VCaP (cell line): Measurements from ENCODE around the gene TMEM169.

Experiments used
- H3K27ac ChIP-seq: fragments of 450-650 bp; 2 replicates; pipeline ENCODE4 v1.5.1; 2017
- CTCF ChIP-seq: fragments of 450-650 bp; conservative IDR thresholded peaks from 2 replicates; pipeline ENCODE4 v1.5.1; 2017; ENCODE audit warnings: mild to moderate bottlenecking, moderate library complexity

Gene TMEM169

GRCh38 chr2:216092646-216093045 is 10.9 kb downstream of the TMEM169 start:
- no peak overlapping the region for H3K27ac ChIP-seq
- no peak for TF ChIP-seq CTCF

DNA sequence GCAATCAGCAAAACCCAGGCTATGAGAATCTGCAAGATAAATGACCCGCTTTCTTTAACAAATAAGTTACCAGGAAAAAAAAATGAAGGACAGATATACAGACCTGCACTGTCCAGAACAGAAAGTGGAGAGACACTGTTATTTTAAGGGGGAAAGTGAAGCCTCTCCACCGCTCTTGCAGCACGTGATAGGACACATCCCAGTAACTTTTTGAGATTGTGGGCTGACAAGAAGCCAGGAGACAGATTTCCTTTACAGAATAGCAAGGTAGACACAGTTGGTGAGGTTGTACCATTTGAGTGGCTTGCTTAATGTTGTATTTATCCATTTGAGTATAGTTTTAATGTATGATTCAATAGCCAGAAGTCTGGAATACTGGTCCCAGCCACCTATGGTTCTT is 13.0 kb downstream of the TMEM169 start:
- TF ChIP-seq CTCF: no peak
- H3K27ac ChIP-seq: no peak overlapping the region

DNA sequence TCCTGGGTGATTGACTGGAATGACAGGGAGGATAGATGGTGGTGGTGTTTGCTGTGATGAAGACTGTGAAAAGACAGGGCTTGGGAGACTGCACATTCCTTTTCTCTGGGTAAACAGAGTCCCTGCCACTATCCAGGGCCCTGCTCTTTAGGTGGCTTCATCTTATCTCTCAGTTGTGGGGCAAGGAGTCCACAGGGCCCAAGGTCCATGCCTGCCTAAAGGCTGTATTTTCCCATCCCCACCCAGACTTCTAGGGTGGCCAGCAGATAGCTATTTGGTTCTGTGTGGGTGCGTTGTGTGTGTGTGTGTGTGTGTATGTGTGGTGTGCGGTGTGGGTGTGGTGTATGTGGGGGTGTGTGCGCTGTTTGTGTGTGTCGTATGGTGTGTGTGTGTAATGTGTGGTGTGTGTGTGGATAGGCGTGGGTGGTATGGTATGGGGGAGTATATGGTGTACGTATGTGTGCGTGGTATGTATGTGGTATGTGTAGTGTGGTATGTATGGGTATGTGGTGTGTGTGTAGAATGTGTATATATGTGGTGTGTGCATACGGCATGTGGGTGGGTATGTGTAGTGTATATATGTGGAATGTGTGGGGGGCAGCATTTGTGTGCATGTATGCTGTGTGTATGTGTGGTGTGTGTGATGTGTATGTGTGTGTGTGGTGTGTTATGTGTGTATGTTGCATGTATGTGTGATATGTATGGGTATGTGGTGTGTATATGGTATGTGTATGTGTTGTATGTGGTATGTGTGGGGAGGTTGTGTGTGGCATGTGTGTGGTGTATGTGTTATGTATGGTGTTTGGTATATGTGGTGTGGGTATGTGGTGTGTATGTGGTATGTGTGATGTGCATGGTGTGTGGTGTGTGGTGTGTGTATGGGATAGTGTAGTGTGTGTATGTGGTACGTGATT is 17.0 kb downstream of the TMEM169 start:
- no peak for TF ChIP-seq CTCF
- no peak overlapping the region for H3K27ac ChIP-seq

DNA sequence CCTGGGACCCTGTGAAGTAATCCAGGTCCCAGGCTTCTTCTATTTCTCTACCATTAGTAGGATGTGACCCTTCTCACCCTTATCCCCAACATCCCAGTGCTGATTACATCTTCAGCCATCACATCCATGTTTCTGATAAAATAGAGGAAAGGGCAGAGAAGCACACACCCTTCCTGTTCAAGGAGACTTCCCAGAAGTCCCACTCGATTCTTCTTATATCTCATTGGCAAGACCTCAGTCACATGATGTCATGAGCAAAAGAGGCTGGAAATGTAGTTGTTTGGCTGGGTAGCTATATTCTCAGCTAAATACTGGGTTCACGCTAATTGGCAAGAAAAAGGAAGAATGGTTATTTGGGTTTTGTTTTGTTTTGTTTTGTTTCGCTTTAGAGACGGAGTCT is 19.4 kb downstream of the TMEM169 start:
- TF ChIP-seq CTCF: no peak
- H3K27ac ChIP-seq: no peak overlapping the region

- no peak overlapping the region for H3K27ac ChIP-seq
- no peak for TF ChIP-seq CTCF
Measured at GRCh38 chr2:216103213-216103612, 21.5 kb downstream of the TMEM169 start.

GRCh38 chr2:216104691-216105090 is 23.0 kb downstream of the TMEM169 start:
- H3K27ac ChIP-seq: no peak overlapping the region
- no peak for TF ChIP-seq CTCF

GRCh38 chr2:216107320-216107719 is 25.6 kb downstream of the TMEM169 start:
- no peak for TF ChIP-seq CTCF
- H3K27ac ChIP-seq: no peak overlapping the region
